Stimulated activated CD4-positive, alpha-beta T cell treated with anti-CD3 and anti-CD28 coated beads, Interleukin-1b, Interleukin-23, amount 100 ng/mL, for 4 hours (primary cell): ENCODE measurements around the gene CRAMP1.
"Not testable (repeated sequence)": the region's sequence is repeated elsewhere in the genome, so short reads cannot be mapped to it uniquely, and the experiment has no call there.

Source experiments
- DNase-seq, 2 donors: peaks; one replicate each; pipeline ENCODE4 v3.0.0-alpha.2; 2020; ENCODE audit warnings: low read depth in 2 of 2

Gene CRAMP1

DNA sequence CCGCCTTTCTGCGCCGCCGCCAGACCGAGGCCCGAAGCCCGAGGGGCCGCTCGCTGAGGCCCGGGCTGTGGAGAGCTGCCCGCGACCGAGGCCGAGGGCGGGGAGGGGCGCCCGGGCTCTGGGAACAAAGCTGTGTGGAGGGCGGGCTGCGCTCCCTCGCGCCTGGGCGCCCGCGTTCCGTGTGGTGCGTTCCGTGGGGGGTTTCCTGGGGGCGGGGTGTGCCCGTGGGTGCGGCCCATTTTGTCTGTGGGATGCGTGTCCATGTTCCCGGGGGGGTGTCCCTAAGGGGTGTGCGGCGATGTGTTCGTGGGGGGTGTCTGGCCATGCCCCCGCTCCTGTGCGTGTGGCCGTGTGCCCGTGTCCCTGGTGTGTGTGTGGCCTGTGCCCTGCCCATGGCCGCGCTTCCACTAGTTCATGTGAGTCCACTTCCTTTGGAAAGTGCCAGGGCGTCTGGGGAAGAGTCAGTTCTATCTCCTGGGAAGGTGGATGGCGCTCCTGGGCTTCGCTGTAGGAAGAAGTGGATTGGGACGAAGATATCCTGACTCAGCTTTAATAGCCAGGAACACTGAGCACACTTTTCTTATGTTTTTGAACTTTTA is 66.4 kb downstream of the CRAMP1 start:
- peak; percentile 35 to 43 for DNase-seq

DNA sequence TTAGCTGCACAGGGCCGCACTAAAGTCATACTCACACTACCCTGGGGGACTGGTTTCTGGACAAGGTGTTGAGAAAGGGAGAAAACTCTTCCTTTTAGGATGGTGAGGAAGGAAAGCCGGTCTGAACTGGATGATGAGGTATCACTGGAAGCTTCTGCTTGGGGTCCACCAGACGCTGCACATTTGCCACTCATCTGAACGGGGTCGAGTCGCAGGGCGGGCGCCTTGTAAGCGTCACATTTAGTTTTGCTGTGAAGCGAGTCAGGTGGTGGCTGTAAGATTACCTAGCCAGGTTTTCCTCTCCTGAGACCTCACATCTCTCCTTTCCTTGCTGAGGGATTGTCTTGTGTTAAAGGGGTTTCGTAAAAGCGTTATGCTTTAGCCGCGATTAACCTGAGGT is 68.2 kb downstream of the CRAMP1 start:
- DNase-seq: no peak

DNA sequence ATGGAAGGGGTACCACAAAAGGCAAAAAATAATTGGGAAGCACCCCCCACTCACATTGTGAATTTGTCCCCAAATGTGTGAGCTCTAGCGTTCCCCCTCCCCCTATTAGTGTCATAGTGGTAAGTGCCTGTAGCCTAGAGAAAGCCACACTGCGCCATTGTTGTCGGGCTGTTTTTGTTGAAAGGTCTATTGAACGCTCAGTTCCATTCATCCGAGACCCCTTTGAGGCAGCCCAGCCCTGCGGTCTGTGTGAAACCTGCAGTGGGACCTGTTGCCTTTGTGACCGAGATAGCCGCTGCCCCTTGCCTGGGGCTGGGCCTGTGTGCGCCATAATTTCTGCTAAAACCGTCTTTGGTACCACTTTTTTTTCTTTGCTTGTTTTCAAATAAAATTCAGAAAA is 68.9 kb downstream of the CRAMP1 start:
- no peak for DNase-seq

DNA sequence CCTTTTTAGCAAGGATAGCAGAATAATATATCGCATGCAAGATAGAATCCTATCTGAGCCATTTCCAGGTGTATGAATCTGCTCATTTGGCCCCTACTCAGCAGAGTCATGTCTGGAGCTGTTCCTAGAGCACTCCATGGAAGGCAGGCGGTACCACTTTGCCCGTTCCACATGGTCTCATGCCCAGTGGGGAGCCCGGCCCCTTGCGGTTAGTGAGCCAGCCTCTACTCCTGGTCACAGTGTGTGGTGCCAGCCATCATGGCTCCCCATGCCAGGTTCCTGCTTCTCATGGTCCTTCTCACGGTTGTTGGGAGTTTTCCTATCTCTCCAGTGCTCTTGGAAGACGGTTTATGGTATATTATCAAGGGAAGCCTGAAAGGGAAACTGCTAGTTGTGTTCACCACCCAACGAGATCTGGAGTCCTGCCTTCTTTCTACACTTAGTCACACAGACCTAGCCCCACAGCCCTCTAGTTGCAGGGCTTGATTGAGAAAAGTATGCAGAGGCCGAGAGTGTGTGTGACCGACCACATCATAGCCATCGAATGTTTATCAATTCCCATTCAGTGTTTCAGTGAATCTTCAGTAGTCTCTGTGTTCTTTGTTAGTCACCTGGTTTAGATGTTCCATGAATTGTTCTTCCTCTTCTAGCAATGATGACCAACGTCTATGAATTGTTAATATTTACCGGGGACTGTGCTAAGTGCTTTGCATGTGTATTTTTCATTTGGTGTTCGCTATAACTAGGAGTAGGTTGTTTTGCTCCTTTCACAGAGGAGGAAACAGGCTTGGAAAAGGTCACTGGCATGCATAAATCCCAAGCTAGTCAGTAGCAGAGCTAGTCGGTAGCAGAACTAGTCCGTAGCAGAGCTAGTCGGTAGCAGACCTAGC is 75.5 kb downstream of the CRAMP1 start:
- DNase-seq: no peak

DNA sequence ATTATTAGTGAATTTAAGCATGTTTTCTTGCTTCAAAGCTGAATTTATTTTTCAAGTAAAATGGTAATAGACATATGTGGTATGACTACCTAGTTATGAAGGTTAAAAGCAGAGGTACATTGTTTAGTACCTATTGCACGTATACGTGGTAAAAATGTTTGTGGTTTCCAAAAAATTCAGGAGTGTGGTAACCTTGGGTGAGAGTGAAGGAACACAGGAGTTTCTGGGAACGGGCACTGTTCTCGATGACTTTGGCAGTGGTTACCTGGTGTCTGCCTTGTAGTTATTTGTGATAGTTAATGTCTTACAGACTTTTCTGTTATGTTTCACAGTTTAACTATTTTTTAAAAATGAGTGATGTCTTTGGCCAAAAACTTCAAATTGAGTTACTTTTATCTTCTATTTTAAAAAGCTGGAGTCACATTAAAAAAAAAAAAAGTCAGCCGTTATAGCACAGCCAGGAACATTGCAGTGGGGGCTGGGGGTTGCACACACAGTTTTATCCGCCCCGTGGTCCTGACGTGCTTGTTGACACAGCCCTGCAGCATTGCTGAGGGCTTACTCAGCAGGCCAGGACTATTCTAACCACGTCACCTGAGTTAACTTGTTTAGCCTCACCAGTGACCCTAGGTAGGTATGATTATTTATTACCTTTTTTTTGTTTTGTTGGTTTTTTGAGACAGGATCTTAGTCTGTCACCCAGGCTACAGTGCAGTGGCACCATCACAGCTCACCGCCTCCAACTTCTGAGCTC is 76.8 kb downstream of the CRAMP1 start:
- no peak for DNase-seq

DNA sequence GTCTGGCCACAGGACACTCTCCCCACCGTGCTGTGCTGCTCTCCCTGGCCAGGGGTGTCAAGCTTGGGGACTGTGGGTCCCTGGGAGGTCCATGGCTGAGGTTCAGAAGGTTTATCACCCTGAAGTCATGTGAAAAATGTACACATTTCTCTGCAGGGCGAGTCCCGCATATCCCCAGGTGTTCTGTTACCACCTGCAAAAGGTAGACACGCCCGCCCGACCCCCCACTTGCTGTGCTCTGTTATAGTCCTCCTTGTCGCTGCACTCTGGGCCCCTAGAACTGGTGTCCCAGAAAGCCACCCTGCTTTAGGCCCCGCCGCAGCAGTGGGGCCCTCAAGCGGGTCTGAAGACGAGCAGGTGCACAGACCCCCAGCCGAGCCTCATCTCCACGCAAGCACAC is 77.7 kb downstream of the CRAMP1 start:
- DNase-seq: no peak

DNA sequence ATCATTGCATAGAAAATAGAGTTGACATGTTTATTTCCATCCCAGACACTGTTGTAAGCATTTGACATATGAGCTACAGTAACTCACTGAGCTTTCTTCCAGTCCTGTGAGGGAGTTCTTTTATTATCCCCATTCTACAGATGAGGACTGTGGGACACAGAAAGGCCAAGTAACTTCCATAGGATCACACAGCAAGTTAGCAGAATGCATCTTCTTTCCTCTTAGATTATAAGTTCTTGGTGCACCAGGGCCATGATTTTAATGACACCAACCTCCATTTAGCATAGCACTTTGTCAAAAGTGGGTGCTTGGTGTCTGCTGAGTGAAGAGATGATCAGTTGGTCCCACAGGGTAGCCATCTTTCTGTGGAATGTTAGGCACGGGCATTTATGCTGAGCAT is 78.7 kb downstream of the CRAMP1 start:
- DNase-seq: no peak

DNA sequence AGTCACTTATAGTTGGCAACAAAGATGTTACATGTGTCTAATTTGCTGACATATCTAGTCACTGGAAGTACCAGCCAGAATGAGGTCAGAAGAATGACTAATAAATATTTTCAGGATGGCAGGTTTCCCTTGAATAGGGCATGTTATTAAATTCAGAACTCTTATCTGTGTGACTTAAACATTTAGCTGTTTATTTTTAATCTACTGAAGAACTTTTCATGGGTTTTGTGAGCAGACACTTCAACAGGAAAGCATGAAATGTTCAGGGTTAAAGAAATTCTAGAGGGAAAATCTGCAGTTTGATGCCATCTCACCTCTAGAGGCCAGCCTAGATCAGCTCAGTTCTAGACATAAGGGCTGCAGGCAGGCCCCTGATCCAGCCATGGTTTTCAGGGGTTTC is 79.1 kb downstream of the CRAMP1 start:
- DNase-seq: no peak

DNA sequence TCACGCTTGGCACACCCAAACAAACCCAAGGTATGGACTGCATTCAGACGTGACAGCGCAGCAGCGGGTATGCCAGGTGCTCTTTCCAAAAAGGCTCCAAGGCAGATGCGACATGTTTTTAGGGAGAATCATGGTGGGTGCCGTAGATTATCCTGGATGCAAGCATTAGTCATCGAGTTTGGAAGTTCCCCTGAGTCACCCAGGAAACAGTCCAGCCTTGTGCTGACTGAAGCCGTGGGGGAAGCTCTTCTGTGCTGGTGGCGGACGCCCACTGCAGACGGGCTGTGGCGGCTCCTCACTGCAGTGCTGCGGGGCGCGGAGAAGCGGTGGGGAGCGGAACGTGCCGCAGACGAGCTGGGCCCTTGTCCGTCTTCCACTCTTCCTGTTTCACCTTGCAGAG is 79.8 kb downstream of the CRAMP1 start:
- DNase-seq: no peak

DNA sequence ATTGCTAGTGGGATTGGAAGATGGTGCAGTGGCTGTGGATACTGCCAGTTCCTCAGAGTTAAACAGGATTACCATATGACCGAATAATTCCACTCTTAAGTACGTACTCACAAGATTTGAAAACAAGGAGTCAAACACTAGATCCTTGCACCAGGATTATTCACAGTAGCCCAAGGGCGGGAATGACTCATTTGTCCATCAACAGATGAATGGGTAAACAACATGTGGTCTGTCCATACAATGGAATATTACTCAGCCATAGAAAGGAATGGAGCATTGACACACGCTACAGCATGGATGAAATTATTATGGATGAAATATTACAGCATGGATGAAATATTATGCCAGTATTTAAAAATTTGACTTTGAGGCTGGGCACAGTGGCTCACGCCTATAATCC is 84.7 kb downstream of the CRAMP1 start:
- DNase-seq: no peak

DNA sequence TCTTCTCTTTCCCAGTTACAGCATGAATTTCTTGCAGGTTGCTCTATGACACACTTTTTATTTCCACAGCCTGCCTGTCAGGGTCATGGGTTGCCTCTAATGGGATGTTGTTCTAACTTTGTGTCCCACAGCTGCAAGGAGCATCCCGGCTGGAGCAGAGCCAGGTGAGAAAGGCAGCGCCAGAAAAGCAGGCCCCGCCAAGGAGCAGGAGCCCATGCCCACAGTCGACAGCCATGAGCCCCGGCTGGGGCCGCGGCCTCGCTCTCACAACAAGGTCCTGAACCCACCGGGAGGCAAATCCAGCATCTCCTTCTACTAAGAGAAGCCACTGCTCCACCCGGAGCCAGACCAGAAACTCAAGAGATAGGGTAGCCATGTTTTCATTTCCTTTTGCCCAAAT is 86.5 kb downstream of the CRAMP1 start:
- DNase-seq: no peak

DNA sequence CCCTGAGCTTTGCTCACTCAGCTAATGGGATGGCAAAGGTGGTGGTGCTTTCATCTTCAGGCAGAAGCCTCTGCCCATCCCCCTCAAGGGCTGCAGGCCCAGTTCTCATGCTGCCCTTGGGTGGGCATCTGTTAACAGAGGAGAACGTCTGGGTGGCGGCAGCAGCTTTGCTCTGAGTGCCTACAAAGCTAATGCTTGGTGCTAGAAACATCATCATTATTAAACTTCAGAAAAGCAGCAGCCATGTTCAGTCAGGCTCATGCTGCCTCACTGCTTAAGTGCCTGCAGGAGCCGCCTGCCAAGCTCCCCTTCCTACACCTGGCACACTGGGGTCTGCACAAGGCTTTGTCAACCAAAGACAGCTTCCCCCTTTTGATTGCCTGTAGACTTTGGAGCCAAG is 88.1 kb downstream of the CRAMP1 start:
- no peak for DNase-seq

DNA sequence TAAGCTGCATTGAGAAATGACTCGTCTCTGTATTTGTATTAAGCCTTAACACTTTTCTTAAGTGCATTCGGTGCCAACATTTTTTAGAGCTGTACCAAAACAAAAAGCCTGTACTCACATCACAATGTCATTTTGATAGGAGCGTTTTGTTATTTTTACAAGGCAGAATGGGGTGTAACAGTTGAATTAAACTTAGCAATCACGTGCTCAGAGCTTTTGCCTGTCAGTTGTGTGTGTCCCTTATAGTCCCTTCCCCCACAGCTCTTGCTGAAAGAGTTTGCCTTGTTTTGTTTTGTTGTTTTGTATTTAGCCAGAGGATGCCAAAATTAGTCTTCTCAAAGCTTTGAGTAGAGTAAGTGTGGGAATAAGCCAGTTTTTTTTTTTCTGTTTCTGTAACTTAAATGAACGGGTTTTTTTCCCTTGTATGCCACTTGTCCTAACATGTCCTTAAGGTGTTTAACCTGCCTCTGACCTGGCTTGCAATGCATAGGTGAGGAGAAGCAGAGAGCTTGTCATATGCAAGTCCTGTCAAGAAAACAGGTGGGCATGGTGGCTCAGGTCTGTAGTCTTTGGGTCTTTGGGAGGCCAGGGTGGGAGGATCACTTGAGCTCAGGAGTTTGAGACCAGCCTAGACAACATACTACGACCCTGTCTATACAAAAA is 89.2 kb downstream of the CRAMP1 start:
- DNase-seq: no peak

DNA sequence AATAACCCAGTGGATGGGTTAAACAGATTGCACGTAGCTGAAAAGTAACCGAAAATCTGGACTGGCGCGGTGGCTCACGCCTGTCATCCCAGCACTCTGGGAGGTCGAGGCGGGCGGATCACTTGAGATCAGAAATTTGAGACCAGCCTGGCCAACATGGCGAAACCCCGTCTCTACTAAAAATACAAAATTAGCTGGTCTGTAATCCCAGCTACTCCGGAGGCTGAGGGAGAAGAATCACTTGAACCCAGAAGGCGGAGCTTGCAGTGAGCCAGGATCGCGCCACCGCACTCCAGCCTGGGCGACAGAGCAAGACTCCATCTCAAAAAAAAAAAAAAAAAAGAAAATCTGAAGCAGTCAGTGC is 93.1 kb downstream of the CRAMP1 start:
- not testable (repeated sequence) for DNase-seq

DNA sequence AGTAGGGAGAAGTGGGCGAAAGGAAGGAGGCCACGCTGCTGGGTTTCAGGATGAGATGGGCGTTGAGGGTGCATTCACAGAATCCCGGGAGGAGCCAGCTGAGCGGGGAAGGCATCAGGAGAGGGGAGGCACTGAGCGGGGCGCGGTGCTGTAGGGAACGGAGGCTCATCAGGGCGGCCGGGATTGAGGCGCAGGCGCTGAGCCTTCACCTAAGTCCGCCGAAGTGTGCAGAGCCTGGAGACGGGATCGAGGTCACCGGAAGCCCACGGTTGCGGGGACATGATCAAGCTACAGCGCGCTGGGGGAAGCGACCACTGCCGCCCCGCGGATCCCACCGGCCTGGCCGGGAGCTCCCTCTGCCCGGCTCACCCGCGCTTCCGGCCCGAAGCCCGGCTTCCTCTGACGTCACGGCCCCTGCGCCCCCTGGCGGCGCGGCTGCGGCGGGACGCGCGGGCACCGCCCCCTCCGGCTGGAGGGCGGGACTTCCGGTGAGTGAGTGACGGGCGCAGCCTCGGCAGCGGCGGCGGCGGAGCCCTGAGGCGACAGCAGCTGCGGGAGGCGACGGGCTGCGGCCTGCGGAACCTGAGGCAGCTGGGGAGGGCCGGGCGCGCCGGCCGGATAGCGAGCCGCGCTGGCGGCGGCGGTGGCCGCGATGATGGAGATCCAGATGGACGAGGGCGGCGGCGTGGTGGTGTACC is 93.7 kb downstream of the CRAMP1 start, which contains the start of gene MAPK8IP3:
MAPK8IP3 (plus strand) TSS at position 508 of the 698 bp plus-strand sequence; CDS start at position 653, 145 bp downstream.
- peak; percentile 93 to 96 for DNase-seq

DNA sequence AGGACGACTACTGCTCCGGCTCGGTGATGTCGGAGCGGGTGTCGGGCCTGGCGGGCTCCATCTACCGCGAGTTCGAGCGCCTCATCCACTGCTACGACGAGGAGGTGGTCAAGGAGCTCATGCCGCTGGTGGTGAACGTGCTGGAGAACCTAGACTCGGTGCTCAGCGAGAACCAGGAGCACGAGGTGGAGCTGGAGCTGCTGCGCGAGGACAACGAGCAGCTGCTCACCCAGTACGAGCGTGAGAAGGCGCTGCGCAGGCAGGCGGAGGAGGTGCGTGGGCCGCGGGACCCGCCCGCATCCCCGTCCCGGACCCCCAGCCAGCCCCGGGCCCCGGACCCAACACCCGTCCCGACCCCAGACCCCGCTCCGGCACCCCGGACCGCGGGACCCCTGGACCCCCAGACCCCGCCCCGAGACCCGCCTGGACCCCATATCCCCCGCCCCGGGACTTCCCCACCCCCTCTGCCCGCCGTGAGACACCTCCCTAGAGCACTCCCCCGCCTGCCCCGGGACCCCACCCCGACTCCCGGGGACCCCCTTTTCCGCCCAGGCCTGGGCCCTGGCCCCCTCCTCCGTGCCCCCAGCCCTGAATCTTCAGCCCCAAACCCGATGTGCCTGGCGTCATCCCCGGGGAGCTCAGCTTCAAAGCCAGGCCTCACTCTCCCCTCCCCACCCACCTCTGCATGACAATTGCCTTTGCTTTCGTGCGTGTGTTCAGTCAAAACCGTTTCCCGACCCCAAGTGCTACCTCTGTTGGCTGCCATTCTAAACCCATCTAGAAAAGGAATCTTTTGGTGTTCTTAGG is 94.4 kb downstream of the CRAMP1 start:
- peak; percentile 31 to 38 for DNase-seq

DNA sequence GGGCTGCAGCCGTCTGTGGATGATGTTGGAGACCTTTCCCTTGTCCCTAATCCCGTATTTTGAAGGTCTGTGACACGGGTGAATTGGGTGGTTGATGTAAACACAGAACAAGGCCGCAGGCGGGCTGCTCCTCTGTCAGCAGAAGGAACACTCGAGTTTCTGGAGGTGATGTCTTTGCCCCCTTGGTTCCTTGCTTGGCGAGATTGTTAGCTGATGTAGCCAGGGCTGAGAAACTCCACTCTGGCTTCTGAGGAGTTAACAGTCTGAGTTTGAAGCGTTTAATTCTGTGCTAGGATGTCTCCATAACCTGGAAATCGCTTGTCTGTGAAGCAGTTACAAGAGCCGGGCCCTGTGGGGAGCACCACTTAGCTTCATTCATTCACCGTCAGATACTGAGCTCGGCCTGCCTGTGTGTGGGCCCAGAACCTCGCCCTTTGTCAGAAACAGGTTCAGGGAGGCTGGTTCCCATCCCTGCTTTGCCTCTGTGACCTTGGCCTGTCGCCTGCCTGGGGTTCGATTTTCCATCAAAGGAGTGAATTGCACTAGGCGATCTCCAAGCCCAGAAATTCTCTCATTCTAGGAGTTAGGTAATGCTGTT is 95.1 kb downstream of the CRAMP1 start:
- DNase-seq: no peak

DNA sequence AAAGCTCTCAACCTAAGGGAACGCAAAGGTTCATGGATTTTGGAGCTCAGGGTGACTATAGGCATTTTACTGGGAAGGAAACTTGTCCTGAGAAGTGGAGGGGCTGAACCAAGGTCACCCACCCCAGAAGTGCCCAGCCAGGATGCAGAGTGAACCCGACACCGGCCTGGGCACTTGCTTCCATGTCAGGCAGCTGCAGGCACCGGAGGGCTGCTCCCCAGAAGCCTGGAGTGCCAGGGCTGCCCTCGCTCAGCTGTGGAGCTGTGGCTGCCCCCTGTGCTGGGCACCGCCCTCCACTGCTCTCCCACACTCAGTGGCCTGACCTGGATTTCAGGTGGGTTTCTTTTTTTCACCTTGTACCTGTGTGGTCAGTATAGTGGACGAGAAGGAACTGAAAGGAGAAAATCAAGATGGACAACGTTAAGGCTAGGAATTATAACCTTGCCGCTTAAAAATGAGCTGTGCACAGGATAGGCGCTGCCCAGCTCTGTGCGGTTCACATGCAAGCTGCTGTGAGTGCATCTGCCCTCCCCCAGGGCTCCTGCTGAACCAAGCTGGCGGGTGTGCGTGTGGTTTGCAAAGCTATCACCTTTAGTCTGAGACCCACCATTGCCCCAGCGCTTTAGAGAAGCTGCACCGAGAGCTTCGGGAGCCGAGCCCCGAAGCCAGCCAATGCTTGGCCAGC is 96.1 kb downstream of the CRAMP1 start:
- DNase-seq: no peak

DNA sequence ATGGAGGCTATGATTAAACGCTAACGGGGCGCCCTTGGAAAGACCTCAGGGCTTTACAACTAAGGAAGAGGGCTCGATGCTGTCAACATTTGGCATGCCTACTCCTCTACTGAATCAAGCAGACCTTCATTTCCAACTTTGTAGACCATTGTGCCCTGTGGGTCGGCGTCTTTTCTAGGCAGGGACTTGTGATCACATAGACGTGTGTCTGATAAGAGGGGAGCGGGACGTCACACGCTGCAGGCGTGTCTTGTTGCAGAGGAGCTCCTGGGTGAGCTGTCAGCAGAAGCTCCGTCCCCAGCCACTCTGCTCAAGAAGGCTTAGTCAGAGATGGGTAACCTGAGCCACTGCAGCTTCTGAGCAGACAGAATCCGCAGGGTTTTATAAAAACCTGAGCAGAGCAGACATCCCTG is 96.6 kb downstream of the CRAMP1 start:
- no peak for DNase-seq

DNA sequence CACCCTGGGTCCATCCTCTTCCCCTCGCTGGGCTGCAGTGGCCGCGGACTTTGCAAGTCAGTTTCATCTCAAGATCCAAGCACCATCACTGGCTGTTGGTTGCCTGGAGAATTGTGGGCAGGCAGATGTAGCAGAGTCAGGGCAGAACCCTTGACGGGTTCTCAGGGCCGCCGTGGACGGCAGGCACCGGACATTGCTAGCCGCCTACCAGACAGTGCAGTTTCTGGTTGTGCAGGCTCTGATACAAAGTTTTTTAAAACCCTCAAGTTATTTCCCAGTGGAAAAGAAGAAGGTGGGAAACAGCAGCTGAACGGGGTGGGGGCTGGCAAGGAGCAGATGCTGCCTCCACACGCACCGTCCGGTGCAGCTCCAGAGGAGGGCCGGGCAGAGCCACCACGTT is 97.2 kb downstream of the CRAMP1 start:
- no peak for DNase-seq
